GM12878 (cell line): Measurements from ENCODE around the gene ADGRD1. TPM values are rescaled to one million over a fixed set of nuclear protein-coding genes. Genes with fewer than 3 reads are reported as not detected.

ENCODE experiments used
- ATAC-seq: fragments of 200-7000 bp; cut with Tn5 transposase; 3 replicates; pipeline ENCODE4 v1.9.1; 2020; ENCODE audit warnings: mild to moderate bottlenecking, moderate library complexity
- BruUV-seq: library from RNA; stranded (reverse); fragments of 400-500 nt; replicated peaks from 2 replicates; lab custom pipeline; 2021; lab: Mats Ljungman, UMichigan
- CTCF ChIA-PET: fragments of 300-600 bp; sonication (Branson Sonifier 250); formaldehyde crosslinking; extraction: SDS; loops from one replicate; lab custom pipeline; 2021; ENCODE audit warnings: inconsistent platforms; lab: Yijun Ruan, JAX
- POLR2A ChIA-PET: fragments of 350-600 bp; formaldehyde crosslinking; extraction: SDS; loops from one replicate; lab custom pipeline; 2021; ENCODE audit warnings: inconsistent platforms; lab: Charles Lee
- RAD21 ChIA-PET: fragments of 300-600 bp; sonication (Branson Sonifier 250); formaldehyde crosslinking; loops from one replicate; lab custom pipeline; 2023; ENCODE audit warnings: antibody characterized with exemption; ENCODE audit not compliant: unreplicated experiment; lab: Charles Lee
- SMC1A ChIA-PET: fragments of 300-600 bp; sonication (Branson Sonifier 250); formaldehyde crosslinking; loops from one replicate; lab custom pipeline; 2023; ENCODE audit not compliant: unreplicated experiment, uncharacterized antibody; lab: Charles Lee
- DNase-seq: peaks from one replicate; pipeline ENCODE4 v3.0.0-alpha.2; 2011; ENCODE audit warnings: low read depth, low spot score
- FAIRE-seq: peaks from 3 replicates; lab custom pipeline; 2011; peaks lifted over from hg19 to GRCh38; lab: Jason Lieb, UNC
- H2AFZ ChIP-seq: 2 replicates; pipeline ENCODE4 v1.6.0; 2011; ENCODE audit warnings: low read depth, low read length, control low read depth; ENCODE audit not compliant: control insufficient read depth
- H3K27ac ChIP-seq: 2 replicates; pipeline ENCODE4 v1.5.1; 2011; ENCODE audit warnings: control low read depth; ENCODE audit not compliant: control insufficient read depth, insufficient read depth
- H3K27me3 ChIP-seq, 2 experiments: replicated peaks in 1 of 2; 2 replicates each; pipeline versions ENCODE4 v1.6.0 to v1.6.1; 2011; ENCODE audit warnings: low read length in 1 of 2; ENCODE audit not compliant: control insufficient read depth in 2 of 2, insufficient read depth in 2 of 2
- H3K36me3 ChIP-seq, 2 experiments: 2 replicates each; pipeline ENCODE4 v1.5.1; 2011; ENCODE audit warnings: low read length in 1 of 2; ENCODE audit not compliant: control insufficient read depth in 2 of 2, insufficient read depth in 2 of 2
- H3K4me1 ChIP-seq: 2 replicates; pipeline ENCODE4 v1.6.1; 2011; ENCODE audit warnings: mild to moderate bottlenecking, low read length, moderate library complexity, mixed read lengths; ENCODE audit not compliant: control insufficient read depth, insufficient read depth
- H3K4me2 ChIP-seq: 2 replicates; pipeline ENCODE4 v1.6.0; 2011; ENCODE audit warnings: control low read depth; ENCODE audit not compliant: control insufficient read depth, insufficient read depth
- H3K4me3 ChIP-seq: fragments of 200-600 bp; sonication (generic); 2 replicates; pipeline ENCODE4 v1.5.1; 2016
- H3K79me2 ChIP-seq: 2 replicates; pipeline ENCODE4 v1.6.0; 2011; ENCODE audit warnings: low read length; ENCODE audit not compliant: control insufficient read depth, insufficient read depth
- H3K9ac ChIP-seq: 2 replicates; pipeline ENCODE4 v1.8.0; 2011; ENCODE audit warnings: low read length, control low read depth, mixed read lengths; ENCODE audit not compliant: control insufficient read depth, insufficient read depth
- H3K9me3 ChIP-seq: replicated peaks from 3 replicates; pipeline ENCODE4 v1.5.1; 2011; ENCODE audit warnings: mild to moderate bottlenecking, low read length; ENCODE audit not compliant: control insufficient read depth, insufficient read depth
- H4K20me1 ChIP-seq: 2 replicates; pipeline ENCODE4 v1.6.0; 2011; ENCODE audit not compliant: control insufficient read depth, insufficient read depth
- HDAC2 ChIP-seq: fragments of 200-600 bp; sonication (generic); IDR thresholded peaks from 2 replicates; pipeline ENCODE4 v1.6.1; 2017
- HDAC6 ChIP-seq: fragments of 200-600 bp; sonication (generic); IDR thresholded peaks from one replicate; pipeline ENCODE4 v1.8.0; 2017; ENCODE audit warnings: antibody characterized with exemption; ENCODE audit not compliant: unreplicated experiment
- IKZF1 ChIP-seq: fragments of 450-650 bp; conservative IDR thresholded peaks from 2 replicates; pipeline ENCODE4 v1.6.1; 2017; ENCODE audit warnings: antibody characterized with exemption, mild to moderate bottlenecking
- POLR2AphosphoS2 ChIP-seq: IDR thresholded peaks from 2 replicates; pipeline ENCODE4 v1.6.1; 2011; ENCODE audit warnings: low read depth, mild to moderate bottlenecking, low read length, improper control_type of control experiment, moderate library complexity
- SMAD5 ChIP-seq: IDR thresholded peaks from 2 replicates; pipeline ENCODE4 v1.6.1; 2016; ENCODE audit warnings: antibody characterized with exemption, low read depth
- YY1 ChIP-seq: IDR thresholded peaks from 2 replicates; pipeline ENCODE4 v1.6.1; 2011; ENCODE audit warnings: low read depth, mild to moderate bottlenecking, low read length
- ZNF274 ChIP-seq: IDR thresholded peaks from one replicate; pipeline ENCODE4 v1.8.0; 2011; ENCODE audit not compliant: insufficient read length, insufficient read depth
- ZZZ3 ChIP-seq: IDR thresholded peaks from 2 replicates; pipeline ENCODE4 v1.6.1; 2011; ENCODE audit warnings: low read depth; ENCODE audit not compliant: control insufficient read depth, insufficient read length
- WGBS: methylation state at CpG from one replicate; pipeline ENCODE4 v1.1.6; 2016; ENCODE audit warnings: low lambda C conversion rate; ENCODE audit not compliant: insufficient replicate concordance, insufficient coverage; ENCODE audit errors: missing lambda C conversion rate; 5-methylcytosine and 5-hydroxymethylcytosine counted together
- in situ Hi-C: fragments of 300-500 bp; cut with MboI; formaldehyde crosslinking; loops from 9 replicates; pipeline ENCODE4 v1.14.3; 2018; ENCODE audit warnings: mixed read lengths
- intact Hi-C: fragments of 100-400 bp; cut with micrococcal nuclease; formaldehyde crosslinking; loops from one replicate; pipeline ENCODE4 v1.14.2; 2022; ENCODE audit not compliant: unreplicated experiment
- polyA plus RNA-seq, 11 experiments: library from polyadenylated mRNA; depleted of rRNA in 4 of 11; unstranded in 6 of 11; stranded (reverse) in 5 of 11; fragments of >200 nt; fragmentation: Nextera tagmentation in 4 of 11; fragmentation: Illumina TruSeq in 1 of 11; extraction: Ambion mirVana in 4 of 11; extraction: Trizol in 1 of 11; gene quantifications; 1 replicate in 1 of 11; 2 replicates in 10 of 11; pipeline versions ENCODE4 v1.2.1 to v1.2.3, GENCODE V29; 2011 to 2016; ENCODE audit warnings: inconsistent platforms in 2 of 11, missing spikeins in 2 of 11, low read depth in 1 of 11
- total RNA-seq, 4 experiments: library from RNA; depleted of rRNA in 3 of 4; stranded (reverse); fragments of >200 nt in 3 of 4; fragmentation: Illumina TruSeq in 1 of 4; extraction: Trizol in 1 of 4; gene quantifications; 2 replicates each; pipeline versions ENCODE4 v1.2.1 to v1.2.3, GENCODE V29; 2013 to 2021
- TF ChIP-seq, protein P1 (sequence below): fragments of 450-650 bp; IDR thresholded peaks from 2 replicates; pipeline ENCODE4 v1.6.1; 2017; ENCODE audit warnings: mild to moderate bottlenecking, low read depth, inconsistent platforms; ENCODE audit not compliant: poor library complexity, severe bottlenecking

Gene ADGRD1
- total and polyA plus RNA-seq, 10 of the 15 experiments (the other 5 are each of a cell fraction or from before 2014, with no cell fraction given), result 0.15 to 12.7 (median 1.2) TPM

DNA sequence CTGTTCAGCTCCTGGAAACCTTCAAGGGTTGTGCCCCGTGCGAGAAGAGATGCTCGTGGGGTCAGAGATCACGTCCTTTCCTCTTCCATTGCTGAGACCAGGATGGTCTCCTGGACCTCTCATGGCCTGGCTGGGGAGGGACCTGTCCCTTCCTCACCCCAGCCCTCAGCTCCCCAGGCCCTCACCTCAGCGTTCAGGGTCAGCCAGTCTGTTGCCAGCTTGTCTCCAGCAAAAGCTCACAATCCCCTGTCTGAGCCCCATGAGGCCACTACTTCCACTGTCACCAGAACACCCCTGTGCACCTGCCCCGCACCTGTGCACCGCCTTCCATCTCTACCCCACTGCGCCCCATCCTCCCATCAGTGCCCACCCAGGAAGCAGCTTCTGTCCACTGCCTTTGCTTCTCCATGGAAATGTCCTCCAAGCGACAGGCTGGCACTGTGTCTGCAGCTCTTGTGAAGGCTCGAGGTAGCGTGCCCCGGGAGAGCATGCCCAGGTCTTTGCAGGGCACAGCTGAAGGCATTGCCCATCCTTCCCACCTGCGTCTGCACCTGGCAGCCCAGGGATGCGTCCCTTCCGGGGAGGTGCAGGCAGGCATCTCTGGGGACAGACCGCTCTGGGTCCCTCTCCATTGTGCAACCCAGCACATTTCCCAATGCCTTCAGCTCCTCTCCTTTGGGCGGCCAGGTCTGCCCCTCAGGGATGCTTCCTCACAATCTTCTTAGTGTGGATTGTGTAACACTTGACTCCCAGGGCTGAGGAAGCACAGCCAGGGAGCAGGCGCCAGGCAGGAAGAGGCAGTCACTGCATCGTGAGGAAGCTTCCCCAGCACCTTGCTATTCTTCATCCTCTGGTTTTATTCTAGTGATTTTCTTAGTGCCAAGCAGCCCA is 179.6 kb downstream of the ADGRD1 start:
- ATAC-seq (no peak), FAIRE-seq (no peak), DNase-seq (no peak)
- in situ Hi-C loops, result no loop called here
- BruUV-seq, result no TSS peak
- no peak overlapping the region for H2AFZ ChIP-seq
- no peak overlapping the region for H3K27ac ChIP-seq
- no peaks in the 10 kb centered on the region for H3K27me3 ChIP-seq
- no peaks in the 10 kb centered on the region for H3K9me3 ChIP-seq
- RAD21 ChIA-PET, result interaction anchor here (0.9 to 5.3 kb wide), 13 partner anchors 12 to 321 kb away, joined by 3 to 101 read pairs (median 6); no protein-coding TSS in a partner anchor
- POLR2A ChIA-PET, result interaction anchor here (2.6 kb wide), 1 partner anchor 29 kb away, joined by 16 read pairs; no protein-coding TSS in a partner anchor
- CTCF ChIA-PET, result interaction anchor here (0.7 to 6.2 kb wide), 19 partner anchors 8 to 320 kb away, joined by 3 to 198 read pairs (median 7); no protein-coding TSS in a partner anchor
- no peak overlapping the region for H3K4me2 ChIP-seq
- no peak overlapping the region for H3K4me3 ChIP-seq
- no peaks in the 10 kb centered on the region for H3K36me3 ChIP-seq
- intact Hi-C loops, result loop anchor here (2.0 to 5.0 kb wide), 3 partner anchors 216 to 371 kb away; no protein-coding TSS in a partner anchor
- no peaks in the 10 kb centered on the region for H3K4me1 ChIP-seq
- H3K79me2 ChIP-seq, result no peaks in the 10 kb centered on the region
- 45% methylated on average over 19 of the region's 19 CpGs for WGBS
- TF ChIP-seq ZNF274, result no peak
- no peak for TF ChIP-seq ZZZ3
- TF ChIP-seq, protein P1, sequence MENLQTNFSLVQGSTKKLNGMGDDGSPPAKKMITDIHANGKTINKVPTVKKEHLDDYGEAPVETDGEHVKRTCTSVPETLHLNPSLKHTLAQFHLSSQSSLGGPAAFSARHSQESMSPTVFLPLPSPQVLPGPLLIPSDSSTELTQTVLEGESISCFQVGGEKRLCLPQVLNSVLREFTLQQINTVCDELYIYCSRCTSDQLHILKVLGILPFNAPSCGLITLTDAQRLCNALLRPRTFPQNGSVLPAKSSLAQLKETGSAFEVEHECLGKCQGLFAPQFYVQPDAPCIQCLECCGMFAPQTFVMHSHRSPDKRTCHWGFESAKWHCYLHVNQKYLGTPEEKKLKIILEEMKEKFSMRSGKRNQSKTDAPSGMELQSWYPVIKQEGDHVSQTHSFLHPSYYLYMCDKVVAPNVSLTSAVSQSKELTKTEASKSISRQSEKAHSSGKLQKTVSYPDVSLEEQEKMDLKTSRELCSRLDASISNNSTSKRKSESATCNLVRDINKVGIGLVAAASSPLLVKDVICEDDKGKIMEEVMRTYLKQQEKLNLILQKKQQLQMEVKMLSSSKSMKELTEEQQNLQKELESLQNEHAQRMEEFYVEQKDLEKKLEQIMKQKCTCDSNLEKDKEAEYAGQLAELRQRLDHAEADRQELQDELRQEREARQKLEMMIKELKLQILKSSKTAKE, result no peak
- TF ChIP-seq IKZF1, result no peak
- TF ChIP-seq YY1, result no peak
- TF ChIP-seq HDAC6, result no peak
- no peak for TF ChIP-seq POLR2AphosphoS2
- TF ChIP-seq HDAC2, result no peak
- no peak for TF ChIP-seq SMAD5
- H4K20me1 ChIP-seq, result no peaks in the 10 kb centered on the region
- no peak overlapping the region for H3K9ac ChIP-seq
- SMC1A ChIA-PET, result interaction anchor here (0.9 to 6.5 kb wide), 17 partner anchors 15 to 386 kb away, joined by 3 to 86 read pairs (median 4); no protein-coding TSS in a partner anchor
